HG03460 (cell line): Measurements from ENCODE around the gene ASTN1.

Experiments used
- ATAC-seq: cut with Tn5 transposase; IDR thresholded peaks from one replicate; pipeline ENCODE4 v1.9.1; 2021; ENCODE audit not compliant: unreplicated experiment

ASTN1 gene

DNA sequence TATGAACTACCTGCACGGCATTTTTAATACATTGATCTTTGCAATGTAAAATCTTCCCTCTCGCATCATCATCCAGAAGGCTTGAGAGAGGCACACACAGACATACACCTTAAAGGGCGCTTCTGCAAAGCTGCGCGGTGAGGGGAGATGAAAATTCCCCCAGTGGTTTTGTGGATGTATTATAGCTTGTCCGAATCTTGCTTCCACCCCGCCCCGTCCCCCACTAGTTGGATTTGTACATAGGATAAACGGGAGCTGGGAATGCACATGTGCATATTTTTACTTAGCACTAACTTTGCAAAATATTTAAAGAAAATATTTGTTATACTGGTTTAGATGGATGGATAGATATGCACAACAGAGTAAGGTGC, 542 bp upstream of the ASTN1 start:
- no peak for ATAC-seq

DNA sequence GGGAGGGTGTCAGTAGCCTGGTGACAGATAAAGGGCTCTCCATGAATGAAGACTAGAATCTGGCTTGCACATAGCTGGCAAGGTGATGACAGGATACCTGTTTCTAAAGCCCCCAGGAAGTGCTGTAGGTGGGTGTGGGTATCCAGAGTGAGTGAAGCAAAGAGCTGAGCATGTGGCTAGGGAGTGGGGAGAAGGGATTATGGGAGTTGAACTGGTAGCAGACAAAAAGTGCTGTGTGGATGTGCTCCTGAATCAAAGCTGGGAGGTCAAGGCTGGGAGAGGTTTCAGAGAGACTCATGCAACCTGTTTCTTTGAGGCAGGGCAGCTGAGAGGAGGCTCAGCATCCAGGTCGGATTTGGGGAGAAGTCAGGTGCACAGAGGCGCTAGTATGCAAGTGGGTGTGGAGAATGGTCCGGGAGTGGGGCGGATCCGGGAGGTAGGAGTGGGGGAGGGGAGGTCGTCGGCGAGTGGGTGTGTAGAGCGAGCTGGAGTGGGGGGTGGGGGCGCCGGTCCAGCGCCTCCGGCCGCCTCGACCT, 600 bp downstream of the ASTN1 start:
- no peak for ATAC-seq

DNA sequence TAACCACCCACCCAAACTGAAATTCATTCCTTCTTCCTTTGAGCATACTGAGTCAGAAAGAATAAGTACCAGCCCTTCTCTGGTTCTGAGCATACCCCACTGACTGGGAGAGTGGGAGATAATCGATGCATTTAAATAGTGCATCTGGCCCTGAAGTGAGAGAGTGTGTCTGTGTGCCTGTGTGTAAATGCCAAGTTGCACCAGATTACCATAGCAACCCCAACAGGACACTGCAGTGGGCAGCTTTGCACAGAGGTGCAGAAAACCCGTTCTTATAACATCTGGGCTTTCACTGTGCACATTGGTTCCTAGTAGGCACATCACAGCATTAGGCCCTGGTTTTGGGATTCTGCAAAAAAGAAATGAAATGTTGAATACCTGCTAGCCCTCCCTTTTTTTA, 2.3 kb downstream of the ASTN1 start:
- ATAC-seq: no peak

DNA sequence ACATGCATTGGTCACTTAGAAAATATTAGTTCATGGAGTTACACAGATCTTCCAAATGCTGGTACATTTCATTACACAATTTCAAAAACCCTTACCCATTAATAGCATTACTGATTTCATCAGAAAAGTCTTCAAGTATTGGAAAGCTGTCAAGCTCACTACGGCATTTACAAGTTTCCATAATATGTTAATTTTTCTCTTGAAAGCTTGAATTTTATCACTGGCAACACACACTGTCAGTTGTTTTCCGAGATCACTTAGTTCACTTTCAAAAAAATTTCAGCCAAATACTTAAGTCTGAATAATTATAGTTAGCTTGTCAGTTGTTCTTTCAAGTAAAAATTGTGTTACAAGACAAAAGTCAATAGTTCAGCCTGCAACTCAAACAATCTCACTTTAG, 18.0 kb downstream of the ASTN1 start:
- ATAC-seq: no peak

DNA sequence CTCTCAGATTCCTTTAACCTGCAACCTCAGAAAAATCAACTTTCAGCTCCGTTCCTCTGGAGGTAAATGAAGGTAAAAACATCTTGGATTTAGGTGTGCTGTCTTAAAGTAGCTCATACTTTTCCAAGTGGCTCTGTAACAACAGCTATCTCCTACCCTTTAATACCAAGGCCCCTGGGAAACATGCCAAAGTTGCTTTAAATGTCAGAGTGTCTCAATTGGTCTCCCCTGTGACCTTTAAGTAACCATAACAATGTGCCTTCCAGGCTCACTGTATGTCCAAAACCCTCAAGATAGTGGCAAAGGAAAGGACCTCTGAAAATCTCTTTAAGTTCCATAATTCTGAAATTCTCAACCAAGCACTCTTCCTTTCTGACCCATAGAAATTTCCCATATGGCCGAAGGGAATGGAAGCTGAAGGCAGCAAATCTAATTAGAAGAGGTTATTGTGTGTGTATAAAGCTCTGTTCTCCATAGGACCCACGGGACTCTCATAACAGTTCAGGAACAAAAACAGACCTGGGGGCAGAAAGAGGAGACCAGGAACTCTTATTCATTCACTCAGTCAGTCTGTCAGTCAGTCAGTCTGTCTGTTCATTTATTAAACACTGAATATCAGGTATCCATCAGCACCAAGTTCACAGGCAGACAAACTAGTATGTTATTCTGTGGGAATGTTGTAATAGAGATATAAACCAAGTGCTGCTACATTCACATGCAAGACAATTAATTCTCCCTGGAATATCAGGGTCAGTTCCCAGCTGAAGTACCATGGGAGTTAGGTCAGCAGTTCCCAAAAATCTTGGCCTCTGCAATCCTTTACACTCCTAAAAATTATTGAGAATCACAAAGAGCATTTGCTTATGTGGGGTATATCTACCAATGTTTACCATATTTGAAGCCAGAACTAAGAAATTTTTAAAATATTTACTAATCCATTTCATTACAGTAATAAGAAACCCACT, 19.1 kb downstream of the ASTN1 start:
- no peak for ATAC-seq

DNA sequence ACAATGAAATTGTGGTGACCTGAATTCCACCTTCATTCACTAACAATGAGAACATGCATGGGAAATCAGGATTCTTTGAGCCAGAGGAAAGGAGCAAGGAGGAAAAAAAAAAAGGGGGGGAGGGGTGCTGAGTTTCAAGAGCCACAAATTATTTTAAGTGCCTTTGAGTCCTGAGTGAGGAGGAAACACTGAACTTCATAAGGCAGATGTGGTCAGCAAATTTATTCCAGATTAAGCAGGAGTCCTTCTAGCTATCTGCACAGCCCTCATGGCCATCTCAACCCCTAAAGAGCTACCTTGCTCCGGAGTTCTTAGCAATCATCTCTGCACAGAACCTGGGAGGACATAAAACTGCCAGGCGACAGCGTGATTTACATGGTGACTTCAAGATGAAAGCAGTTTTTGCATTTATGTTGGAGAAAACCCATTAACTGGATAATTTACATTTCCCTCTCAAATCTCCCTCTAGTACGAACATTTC, 21.7 kb downstream of the ASTN1 start:
- no peak for ATAC-seq

DNA sequence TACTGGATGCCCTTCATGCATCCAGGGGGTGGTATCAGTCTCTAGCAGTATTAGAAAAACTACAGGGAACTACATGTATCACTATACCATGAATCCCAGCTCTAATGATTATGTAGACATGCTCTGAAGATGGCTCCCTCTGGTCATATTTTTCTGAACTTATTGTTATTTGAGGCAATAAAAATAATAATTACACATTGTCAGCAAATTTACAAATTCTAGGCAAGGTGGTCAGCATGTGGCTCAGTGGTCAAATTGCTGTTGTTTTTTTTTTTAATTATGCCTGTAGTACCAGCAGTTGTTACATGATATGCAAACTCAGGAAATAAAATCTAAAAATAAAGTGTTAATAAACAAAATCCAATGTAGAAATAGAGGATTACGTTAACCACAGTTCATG, 22.5 kb downstream of the ASTN1 start:
- no peak for ATAC-seq

DNA sequence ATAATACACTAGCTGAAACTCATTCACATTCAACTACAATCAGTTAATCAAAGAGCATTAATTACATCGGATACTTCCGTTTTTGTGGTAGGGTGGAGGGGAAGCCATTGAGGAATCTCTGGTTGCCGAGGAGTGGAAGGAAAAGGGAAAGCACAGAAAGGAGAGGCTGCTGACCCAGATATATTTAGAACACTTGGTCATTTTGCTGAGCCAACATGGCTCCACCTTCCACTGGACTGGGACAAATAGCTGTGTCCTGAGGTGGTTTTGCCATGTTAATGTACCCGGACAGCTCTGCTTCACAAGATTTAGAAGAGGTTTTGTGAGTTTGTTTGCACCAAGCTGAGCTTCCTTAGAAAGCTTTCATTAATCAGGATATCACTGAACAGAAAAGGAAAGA, 26.2 kb downstream of the ASTN1 start:
- ATAC-seq: no peak

DNA sequence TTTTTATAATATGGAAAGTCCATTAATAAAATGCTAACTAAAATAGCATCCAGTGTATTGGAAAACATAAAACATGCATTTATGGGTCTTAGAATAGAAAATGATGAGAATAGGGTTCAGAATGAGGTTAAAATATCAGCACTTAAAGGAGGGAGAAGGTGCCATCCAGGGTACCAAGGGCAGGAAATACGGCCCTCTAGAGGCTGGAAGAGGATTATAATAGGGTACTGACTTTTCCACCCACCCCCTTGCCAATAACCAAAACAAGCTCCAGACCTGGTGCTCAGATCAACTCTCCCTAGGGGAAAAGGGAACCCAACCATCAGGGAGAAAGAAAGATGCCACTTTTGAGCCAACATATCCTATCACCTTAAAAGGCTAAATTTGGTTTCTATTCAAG, 26.7 kb downstream of the ASTN1 start:
- ATAC-seq: no peak

DNA sequence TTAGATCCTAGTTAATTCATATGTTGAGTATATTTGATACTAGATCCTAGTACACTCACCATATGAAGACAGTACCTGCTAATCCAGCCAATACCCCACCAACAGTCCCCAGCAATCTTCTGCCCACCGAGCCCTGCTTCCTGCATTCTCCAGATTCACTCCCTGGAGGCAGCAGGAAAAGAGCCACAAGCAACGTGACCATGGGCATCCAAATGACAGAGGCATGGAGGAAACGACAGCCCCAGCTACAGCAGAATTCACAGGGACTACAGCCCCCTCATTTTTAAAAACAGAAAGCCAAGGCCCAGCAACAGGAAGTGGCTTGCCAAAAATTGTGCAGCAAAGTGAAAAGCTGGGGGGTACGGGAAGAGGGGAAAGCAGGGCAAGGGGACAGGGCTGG, 29.3 kb downstream of the ASTN1 start:
- ATAC-seq: no peak

DNA sequence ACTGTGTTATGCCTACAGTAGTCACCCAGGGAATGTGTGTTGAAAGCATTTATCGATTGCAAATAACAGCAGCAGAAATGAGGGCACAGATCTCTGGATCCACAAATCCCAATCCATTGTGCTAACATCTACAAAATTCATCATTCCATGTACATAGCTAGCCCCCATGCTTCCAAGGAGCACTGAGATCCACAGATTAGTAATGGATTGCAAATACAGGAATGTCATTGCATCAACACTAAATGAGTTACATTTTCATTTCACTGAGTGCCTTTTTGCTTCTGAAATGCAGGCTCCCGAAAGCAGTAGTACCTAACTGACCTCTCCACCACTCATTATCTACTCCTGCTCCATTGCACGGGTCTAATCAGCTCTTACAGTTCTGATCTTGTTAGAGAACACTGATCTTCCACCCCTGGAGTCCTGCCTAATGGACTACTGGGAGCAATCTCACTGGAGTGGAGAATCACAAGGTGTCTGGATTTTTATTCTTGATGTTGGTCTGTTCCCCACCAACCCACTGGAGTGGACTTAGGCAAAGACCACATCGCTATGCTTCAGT, 30.5 kb downstream of the ASTN1 start:
- no peak for ATAC-seq

DNA sequence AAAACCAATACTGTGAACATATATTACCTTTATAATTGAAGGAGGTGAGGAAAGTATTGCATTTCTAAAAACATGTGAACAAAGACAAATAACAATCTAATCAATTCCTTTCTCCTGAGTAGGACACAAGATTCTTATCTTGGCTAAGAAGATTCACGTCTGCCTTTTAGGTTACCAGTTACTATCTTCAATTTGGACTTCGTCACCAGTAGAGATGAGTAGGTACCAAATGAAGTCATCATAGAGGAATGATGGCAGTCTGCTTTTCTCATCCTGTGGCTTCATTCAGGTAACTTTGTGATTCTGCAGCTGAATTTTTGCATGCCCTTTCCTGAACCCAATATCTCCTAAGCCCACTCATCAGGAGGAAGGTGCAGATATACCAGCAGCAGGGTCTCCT, 32.4 kb downstream of the ASTN1 start:
- no peak for ATAC-seq

DNA sequence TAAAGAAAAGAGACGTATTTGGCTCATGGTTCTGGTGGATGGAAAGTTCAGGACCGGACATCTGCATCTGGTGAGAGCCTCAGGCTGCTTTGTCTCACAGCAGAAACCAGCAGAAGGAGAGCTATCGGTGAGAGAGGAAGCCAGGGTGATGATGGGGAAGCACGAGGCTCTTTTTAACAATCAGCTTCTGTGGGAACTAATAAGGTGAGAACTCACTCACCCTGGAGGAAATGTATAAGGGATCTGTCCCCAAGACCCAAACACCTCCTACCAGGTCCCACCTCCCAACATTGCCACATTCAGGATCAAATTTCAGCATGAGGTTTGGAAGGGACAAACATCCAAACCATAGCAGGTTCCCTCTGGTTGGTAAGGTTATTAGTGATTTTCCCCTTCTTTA, 32.8 kb downstream of the ASTN1 start:
- ATAC-seq: no peak

DNA sequence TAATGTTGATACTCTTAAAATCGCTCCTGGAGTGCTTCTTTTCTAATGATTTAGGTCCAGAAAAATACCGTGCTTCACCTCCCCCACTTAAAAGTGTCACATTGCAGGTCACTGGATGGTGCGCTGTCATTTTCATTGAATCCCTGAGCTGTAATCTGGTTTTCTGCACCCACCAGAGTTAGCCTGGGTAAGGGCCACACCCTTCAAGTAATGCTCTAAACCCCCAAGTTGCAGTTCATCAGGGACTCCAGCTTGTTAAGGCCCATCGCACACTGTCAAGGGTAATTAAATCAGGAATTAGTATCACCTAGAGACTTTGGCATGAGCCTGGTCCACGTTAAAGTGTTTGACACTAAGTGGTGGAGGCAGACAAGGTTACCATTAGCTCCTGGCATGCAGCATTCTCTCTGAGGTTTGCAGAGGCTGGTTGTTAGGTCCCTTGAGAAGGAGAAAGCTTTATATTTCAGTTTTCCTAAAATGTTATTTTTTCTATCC, 34.0 kb downstream of the ASTN1 start:
- ATAC-seq: no peak

DNA sequence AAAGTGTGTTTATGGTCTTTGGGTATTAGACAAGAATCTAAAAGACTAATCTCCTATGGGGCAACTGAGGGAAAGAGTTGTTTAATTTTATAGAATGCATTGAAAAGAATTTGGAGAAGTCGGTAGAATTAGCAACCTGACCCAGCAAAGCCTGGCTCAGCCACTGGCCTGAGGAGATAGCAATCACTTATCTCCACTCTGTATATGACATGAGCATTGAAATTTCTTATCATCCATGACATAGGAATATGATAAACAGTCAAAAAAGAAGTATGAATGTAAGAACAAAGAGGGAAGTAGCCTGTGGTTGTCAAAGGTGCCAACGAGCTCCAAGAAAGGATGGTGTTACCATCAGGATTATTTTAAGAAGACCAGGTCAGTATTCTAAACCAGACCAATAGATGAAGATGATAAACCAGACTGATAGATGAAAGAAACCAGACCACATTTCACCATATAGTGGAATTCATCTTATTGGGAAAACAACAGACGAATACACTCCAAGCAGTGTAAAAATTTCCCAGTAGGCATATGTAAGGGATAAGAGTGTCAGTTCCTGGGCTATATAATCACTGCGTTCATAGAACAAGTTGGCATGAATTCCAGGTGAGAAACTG, 35.7 kb downstream of the ASTN1 start:
- ATAC-seq: no peak

DNA sequence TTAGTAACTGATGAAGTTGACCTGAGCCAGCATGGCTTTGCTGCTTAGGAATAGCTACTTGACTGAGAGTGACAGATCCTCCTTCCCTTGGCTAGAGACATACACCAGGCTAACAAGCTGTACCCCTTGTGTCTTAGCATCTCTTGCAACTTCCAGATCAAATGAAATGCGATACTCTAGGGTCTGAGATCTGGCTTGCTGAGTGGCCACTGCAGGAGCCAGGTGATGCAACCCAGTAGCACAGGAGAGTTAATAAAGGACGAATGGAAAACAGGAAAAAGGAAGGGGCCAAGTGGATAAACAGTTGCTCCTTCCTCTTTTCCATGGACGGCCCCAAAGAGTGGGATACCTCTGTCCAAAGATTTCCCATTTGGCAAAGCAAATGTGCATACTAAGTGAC, 38.2 kb downstream of the ASTN1 start:
- ATAC-seq: no peak

DNA sequence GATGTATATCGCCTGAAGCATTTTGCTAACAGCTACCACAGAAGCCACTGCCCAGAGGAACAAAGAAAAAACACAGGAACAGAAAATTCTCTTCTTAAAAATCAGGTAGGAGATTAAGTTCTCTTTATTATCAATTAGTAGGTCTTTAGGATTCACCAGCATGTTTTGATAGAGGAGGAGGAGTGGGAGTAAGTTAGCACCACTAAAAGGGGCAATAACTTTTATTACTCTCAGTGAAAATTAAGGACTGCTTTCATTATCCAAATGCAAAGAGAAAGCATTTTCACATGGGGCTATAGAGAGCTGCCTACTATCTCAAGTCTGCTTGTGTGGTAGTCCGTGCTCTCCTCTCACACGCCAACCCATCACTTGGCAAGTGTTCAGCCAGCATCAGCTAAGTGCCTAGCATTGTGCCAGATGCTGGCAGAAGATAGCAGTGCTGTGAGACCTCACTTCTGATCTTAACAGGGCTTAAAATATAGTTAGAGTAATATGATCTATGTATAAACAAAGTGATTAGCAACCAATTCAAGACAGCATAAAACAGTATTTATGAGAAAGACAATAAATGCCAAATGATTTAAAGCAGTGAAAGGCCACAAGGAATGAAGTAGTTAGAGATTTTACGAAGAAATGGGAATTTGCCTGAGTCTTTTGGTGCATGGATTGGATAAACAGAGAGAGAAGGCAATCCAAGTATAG, 39.8 kb downstream of the ASTN1 start:
- ATAC-seq: no peak

DNA sequence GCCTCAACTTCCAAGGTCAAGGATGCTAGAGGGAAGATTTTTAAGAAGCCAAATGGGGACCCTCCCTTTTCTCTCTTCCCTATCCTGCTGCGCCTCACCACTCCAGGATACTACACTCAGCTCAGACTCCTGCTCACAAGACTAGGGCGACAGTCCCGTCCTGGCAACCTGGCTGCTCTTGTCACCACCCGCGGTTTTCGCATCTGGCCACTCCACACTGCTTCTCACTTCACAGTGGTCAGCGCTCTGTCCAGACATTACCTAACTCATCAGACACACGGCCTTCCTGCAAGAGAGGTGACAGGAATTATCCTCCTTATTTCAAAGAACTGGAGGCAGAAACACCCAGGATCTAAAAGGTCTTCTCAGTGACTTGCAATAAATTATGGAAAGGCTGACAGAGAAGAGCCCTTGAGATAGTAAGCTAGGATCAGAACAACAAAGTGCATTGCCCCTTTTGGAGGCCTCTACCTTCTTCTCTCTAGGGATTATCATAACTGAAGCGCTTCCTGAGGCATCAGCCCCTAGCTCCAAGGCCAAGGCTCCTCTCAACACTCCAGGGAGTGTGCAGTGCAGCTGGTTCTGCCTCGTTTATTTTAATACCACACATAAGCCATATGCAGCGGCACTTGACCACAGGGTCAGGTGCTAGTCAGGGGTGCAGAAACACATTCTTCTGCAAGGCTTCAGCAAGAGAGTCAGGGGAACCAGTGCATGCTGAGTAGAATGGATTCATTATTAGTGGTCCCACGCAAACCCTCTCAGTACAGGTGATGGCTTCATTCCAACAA, 41.9 kb downstream of the ASTN1 start:
- ATAC-seq: no peak

DNA sequence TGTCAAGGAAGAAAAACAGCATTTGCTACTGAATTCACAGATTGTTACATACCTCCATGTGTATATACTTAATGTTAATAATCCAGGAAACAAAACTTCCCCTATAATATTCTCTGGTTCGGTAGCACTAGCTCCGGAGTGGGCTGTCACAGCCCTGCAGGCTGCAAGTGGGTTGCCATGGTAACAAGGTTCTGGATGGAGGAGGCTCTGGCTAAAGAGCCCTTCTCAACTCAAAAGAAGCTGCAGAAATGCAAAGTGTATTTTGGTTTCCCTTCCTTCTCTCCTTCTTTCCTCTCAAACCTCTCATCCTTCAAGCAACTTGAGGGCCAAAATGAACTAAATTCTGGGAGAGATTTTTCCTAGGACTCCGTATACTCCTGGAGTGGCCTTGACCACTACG, 45.2 kb downstream of the ASTN1 start:
- ATAC-seq: no peak

DNA sequence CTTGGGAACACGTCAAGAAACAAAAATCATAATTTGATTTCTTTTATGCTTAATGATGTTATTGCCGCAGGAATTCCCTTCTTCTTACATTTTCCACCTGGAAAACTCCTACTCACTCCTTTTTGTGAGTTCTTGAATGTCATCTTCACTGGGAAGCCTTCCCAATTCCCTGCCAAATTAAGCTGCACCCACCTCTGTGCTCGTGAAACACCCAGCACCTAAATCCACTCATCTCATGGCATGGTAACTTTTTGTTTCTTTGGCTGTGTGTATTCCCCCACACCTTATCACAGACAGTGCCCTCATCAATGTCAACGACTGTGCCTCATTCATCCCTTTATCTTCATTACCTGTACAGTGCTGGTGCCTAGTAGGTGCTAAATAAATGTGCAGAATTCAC, 45.6 kb downstream of the ASTN1 start:
- ATAC-seq: no peak
